ENCODE results near the gene LMO7.
A peak's percentile ranks its signal among the peaks of the same experiment; 100 is the strongest.
"Not testable (repeated sequence)": the region's sequence is repeated elsewhere in the genome, so short reads cannot be mapped to it uniquely, and the experiment has no call there.

LMO7 gene

DNA sequence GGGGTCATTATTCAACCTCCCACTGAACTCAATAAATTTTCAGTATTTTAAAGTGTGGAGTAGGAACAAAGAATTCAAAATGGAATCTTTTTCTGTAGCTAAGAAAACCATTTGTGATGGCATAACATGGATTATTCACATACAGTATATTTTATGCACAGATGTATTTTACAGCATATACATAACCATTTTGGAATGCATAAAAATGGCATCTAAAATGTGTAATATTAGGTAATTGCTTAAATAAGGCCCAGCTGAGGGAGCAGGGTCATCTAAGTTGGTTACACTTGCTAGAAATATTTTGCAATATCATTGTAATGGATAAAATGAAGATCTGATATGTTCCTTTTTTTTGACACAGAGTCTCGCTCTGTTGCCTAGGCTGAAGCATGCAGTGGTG lies 146.9 kb downstream of the LMO7 start:
- no peak for DNase-seq

DNA sequence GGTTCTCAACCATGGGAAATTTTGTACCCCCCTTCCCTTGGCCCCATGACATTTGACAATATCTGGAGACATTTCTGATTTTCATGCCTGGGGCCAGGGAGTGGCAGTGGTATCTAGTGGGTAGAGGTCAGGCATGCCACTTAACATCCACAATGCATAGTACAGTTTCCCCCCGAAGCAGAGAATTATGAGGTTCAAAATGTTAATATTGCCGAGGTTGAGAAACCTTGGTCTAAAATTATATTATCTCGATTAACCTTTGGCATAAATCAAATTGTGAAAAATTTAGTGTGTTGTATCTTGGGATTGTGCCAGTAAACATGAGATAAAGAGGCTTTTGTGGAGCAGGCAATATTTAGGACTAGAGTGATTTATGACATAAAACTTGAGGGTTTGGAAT lies 147.9 kb downstream of the LMO7 start:
- no peak for DNase-seq

DNA sequence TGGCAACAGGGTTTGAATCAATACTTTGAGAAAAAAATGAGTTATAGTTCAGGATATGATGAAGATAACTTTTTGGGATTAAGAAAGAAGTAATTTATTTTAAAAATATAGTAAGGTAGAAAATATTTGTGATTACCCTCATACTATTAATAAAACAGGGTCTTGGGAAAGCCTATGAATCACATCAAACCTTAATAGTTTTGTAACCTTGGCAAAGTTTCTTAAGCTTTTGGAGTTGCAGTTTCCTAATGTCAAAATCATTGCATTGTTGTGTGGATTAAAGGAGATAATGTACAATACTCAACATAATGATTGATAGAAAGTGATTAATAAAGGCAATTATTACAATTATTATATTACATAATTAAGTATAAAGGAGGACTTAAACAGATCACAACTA lies 149.0 kb downstream of the LMO7 start:
- no peak for DNase-seq

DNA sequence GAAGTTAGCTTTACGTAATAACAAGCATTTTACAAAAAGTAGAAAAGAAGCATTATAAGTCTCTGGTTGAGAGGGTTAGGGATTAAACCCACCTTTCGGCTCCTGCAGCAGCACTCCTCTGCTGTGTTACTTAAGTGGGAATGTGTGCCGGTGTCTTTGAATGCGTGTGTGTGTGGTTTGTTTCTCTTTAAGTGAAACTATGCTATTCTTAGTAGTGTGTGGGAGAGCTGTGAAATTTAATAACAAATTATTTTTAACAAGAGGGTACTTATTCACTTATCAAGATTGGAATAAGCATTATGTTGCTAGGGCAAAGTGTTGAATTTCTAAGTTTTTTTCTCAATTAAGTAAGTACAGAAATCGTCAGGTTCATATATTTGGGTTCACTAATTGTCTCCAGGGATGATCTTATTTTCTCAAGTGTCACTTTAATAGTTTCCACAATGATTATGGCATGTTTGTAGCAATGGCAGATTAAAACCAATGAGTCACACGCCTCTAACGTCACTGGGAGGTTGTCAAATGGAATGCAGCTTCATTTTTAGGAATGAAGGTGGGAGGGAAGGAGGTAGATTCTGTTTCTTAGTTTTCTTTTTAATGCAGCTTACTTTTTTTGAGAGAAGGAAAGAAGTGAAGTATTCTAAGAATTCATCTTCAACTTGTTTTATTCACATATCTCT lies 151.3 kb downstream of the LMO7 start:
- no peak for DNase-seq

DNA sequence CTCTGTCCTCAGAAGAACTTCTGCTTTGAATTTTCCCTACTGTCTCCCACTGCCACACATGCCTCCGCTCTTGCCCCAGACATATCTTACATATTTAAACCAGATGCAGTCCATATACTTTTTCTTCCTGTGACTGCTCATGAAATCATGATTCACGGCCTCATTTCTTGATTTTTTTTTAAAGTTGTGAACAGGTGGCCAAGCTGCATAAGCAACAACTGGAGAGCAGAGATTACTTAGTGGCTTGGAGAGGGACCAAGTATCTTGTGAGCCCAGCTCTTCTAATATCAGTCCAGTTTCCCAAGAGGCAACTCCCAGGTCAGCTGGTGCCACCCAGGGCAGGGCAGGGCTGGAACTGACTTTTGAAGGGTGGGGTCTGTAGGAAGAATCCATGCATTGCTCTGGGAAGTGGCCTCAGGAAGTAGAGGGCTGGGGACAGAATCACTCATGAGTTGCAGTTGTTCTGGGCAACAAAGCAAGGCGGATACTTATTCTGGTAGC lies 152.4 kb downstream of the LMO7 start:
- no peak for DNase-seq

DNA sequence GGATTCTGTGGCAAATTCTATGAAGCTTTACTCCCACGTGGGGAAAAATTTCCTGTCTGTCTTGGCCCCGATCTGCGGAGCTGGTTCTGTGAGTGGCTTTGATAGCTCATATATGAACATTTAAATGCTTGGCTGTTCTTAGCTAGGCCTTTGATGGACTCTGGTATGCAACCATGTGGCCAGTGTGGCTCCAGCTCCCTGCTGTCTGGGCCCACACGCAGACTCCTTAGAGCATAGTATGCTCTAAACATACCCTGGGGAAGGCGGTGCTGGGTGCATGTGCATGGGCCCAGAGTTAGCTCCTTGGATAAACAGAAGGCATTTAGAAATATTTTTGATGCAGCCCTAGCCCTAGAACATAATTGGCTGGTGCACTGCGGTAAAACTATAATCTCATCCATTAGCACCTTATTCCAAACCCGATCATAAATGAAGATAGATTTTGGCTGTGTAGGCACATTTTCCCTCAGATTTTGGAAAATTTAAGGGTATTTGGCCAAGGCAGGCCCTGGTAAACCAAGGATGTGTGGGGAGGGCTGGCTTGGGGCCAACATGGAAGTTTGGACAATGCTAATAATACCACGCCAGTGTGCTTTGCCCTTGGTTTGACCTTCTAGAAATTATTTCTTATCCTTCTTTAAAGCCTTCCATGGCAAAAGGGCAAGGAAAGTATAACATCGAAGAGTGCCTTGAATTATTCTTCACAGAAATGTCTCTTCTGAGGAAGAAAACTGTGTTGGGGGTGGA lies 153.5 kb downstream of the LMO7 start:
- DNase-seq, result no peak

DNA sequence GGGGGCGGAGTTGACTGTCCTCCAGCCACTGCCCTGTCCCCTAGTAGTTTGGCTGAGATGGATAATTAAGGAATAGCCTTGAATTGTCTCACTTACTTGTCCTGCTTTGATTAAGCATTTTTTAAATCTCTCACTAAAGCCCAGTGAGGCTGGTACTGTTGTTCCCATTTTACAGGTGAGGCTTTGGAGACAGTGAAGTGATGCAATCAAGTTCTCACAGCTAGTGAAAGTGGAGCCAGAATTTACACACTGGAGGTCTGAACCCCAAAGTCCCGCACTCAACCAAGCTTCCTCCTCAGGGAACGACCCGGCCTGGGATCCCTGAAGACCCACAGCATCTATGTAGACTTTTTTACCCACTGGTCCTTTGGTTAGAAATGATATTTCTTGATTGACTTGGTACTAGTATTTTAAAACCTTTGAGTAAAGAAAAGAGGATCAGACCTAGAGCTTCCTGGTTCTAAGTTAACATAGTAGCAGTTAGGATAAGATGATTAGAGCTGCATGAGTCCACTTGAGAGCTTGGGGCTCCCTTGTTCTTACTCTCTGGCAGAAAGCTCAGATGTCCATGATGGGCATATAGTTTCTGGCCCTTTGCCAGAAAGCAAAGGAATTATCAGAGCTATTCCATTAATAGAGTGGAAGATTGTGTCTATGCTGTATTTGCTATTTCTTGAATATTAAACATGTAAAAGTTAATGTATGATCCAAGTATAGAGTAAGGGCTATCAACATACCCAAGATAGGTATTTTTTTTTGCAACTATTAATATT lies 154.3 kb downstream of the LMO7 start:
- no peak for DNase-seq

DNA sequence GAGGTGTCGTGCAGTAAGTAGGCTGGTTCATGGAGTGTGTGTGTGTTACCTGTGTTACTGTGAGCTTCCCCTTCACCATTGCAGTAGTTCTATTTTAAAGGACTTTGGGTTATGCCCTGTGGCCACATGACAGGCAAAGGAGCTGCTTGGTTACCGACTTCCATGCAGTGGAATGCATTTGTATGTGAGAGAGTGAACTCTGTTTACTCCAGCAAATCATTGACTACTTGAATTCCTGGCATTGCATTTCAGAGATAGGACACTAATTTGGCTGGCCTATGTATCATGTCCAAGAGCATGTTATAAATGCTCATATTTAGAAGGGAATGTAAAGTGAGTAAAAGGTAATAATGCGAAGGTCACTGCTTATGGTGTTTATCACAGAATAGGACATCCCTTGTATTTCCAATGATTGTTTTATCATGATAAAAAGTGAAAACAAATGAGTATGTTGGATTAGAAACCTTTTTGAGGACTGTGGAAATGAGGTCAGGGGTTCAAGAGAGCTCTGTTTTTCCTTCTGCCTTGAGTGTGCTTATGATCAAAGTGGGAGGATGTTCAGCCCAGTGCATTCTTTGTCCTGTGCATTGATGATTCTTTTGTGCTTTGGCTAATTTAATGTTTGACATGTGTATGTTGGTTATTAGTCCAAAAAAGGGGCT lies 156.5 kb downstream of the LMO7 start:
- no peak for DNase-seq

DNA sequence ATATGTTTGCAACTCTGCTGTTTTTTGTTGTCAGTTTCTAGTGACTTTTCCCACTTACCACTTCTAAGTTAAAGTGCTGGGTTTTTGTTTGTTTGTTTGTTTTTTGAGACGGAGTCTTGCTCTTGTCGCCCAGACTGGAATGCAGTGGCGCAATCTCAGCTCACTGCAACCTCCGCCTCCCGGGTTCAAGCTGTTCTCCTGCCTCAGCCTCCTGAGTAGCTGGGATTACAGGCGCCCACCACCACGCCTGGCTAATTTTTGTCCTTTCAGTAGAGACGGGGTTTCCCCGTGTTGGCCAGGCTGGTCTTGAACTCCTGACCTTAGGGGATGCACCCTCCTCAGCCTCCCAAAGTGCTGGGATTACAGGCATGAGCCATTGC lies 157.0 kb downstream of the LMO7 start:
- not testable (repeated sequence) for DNase-seq

DNA sequence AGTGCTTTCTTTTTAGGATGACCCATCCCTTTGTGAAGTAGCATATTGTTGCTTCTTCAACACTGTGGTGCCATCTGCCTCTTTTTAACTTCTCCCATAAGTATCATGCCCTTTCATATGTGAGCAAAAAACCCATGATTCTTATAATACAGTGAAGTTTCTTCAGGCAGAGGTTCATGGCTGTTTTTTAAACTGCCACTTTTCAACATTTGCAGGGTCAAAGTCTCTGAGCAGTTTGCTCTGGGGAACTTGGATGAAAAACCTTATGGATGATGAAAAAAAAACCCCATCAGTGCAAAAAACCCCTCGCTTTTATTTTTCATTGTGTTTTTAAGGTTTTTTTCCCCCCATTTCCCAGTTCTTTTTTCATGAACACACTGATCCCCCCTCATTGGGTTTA lies 158.5 kb downstream of the LMO7 start:
- DNase-seq, result no peak

DNA sequence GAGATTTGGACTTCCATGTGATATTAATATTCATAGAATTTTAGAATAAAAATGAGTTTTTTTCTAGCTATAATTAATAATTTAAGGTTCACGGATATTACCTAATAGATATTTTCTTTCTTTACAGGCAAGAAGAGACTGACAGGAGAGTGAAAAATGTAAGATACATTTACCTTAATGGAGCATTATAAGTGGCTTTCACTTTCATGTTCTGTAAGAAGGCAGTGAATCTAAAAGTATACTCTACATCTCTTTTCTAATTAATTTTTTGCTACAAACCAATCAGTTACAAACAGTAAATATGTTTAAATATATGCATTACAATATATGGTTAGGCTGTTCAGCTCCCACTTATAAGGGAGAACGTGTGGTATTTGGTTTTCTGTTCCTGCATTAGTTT lies 159.1 kb downstream of the LMO7 start:
- DNase-seq, result no peak

DNA sequence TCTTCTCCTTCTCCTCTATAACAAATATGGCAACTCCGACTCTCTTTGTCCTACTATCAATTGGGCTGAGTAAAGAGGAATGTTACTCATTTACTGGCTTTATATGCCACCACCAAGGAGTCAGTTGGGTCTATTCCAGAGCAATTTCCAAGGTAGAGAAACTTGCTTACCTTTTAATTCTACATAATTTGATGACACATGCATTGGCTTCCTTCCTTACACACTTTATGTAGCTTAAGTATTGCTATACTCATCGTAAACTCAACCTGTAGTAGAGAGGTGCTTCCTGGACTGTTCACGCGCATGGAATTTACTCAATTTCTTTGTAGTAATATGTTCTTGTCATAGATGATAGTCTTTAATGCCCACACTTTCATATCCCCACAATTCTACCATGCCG lies 160.7 kb downstream of the LMO7 start:
- no peak for DNase-seq

DNA sequence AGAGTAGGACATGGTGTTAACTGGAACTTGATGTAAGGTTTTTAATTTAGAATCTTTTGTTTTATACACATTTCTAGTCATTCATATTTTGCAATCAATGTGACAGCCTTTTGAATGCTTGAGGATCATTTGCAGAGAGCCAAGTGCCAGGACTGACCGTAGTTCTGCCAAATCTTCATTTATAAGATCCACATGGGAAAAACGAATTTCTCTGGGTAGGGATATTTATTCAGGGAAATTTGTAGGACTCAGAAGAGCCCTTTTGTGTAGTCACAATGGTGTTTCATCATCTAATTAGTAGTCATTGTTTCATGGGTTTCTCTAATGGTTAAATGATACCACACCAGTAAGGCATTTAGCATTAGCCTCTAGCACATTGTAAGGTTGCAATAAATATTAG lies 161.1 kb downstream of the LMO7 start:
- DNase-seq, result no peak

DNA sequence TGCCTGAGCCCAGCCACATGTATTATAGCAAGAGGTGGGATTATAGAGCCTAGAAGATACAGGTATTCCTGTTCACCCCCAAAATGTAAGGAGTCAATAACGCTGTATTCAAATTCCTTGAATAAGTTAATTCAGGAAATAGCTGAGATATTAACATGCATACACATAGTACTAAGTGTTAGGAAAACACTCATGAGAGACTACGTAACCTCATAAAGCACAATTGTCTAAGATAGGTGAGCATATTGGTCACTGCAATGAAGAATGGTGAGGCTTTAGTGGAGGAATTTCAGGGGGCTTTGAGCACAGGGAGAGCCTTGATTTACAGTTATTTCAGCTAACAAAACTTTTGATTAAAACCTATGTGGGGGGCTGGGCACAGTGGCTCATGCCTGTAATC lies 161.6 kb downstream of the LMO7 start:
- DNase-seq, result no peak

DNA sequence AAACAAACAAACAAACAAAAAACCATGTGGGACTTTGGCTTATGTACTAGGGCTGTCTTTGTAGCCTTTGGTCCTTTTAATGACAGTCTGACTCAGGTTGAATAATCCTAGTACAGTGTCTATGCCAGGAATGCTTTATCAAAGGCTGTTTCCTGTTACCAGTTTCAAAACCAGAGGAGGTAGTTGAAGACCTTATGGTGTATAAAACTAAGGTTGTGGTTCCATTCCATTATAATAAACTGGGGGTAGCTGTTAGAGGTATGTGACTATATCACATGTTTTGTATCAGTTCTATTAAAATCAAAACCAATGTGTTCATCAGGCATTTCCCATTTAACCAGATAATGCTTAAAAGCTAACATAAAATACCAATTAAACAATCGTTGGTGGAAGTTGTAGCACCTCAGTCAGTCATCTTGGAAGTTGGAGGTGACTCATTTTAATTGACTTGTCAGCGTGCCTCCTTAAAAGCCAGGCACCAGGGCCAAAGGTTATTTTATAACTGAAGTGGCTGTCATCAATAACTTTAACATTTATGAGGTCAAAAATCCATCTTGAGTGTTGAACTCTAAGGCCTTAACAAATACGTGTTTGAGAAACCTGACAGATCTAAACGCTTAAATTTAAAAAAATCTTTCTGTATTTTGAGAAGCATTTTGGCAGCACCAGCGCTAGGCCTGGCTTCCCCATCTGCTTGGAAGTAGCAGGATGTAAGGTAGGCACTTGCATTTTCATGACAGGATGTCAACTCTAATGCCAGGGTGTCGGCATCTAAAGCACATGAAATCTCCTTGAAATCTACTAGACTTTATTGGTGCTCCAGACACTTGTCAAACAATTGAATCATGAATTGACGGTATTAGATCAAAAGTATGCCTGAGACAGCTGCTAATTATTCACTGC lies 162.5 kb downstream of the LMO7 start:
- DNase-seq, result no peak

DNA sequence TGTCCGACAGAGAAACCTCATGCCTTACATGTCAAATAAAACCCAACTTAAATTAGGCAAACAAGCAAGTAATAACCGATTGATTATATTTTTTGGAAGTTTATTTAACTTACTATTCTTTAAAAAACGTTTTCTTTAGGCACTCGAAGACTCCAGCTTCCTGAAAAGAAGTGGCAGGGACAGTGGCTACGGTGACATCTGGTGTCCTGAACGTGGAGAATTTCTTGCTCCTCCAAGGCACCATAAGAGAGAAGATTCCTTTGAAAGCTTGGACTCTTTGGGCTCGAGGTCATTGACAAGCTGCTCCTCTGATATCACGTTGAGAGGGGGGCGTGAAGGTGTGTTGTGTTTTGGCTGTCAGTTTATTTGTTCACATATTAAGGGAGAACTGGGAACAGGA lies 164.4 kb downstream of the LMO7 start:
- DNase-seq, result no peak

DNA sequence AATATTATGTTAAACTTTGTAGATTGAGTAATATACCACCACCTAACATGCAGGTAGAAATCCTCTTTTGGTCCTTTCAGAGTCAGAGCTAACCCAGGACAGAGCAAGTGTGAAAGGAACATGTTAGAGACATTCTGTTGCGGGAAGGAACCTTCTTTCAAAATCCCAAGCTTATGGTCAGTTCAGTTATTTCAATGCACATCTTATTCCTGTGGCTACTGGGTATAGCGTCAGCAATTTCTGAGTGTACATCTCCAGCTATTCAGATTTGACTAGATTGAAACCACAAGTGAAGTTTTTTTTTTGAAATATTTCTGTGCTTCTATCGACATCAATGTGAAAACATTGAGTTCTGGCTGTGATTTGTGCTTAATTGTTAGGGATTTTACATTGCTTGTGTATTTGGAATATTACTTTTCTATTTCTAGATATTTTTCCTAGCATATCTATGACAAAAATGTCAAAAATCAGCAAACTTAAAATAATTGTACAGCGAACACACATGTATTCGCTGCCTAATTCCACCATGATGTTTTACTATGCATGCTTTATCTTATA lies 165.3 kb downstream of the LMO7 start:
- no peak for DNase-seq

DNA sequence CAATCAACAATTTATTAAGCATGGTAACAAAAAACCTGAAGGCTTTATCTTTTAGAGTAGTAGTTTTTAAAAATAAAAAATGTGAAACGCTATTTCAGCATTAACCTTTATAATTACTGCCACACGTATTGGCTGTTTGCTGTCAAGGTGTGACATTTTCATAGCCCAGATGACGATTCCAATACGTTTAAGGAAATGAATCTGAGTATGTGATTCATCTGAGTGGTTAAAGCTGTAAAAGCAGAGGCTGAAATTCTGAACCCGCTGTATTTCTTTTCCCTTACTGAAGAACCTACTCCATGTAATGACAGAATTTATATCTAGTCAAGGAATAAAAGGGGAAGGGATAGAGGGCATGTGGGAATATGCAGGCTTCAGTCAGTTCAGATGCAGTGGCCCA lies 166.0 kb downstream of the LMO7 start:
- DNase-seq, result no peak

DNA sequence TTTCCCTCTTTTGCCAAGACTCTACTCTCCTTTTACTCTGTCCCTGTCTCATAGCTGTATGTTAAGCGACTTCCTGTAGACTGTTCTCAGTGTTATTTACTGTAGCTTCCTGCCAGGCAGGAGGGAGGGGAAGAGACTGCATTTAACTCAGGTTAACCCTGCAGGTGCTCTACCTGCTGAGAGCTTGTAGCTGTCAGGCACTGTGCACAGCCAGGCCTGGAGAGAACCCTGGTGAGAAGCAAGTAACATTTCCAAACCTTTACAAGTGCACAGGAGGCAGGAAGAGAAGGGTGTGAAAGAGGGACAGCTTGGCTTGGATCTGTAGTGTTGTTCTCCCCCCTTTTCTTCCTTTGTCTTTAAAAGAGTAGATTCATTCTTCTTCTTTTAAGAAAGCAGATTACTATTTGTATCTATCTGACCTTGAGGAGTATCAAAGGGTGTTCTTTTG lies 167.1 kb downstream of the LMO7 start:
- peak; percentile 1 for DNase-seq

DNA sequence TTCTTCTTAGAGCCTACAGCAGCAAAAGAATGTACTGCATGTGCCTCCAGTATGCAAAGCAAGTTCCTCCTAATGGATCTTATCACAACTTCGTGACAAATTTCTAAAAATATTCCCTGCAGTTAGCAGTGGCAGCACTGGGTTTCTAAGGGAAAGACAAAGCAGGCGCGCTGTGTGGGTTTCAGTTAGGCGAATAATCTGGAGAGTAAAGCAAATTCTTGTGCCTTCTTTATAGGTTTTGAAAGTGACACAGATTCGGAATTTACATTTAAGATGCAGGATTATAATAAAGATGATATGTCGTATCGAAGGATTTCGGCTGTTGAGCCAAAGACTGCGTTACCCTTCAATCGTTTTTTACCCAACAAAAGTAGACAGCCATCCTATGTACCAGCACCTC lies 167.9 kb downstream of the LMO7 start:
- no peak for DNase-seq

DNA sequence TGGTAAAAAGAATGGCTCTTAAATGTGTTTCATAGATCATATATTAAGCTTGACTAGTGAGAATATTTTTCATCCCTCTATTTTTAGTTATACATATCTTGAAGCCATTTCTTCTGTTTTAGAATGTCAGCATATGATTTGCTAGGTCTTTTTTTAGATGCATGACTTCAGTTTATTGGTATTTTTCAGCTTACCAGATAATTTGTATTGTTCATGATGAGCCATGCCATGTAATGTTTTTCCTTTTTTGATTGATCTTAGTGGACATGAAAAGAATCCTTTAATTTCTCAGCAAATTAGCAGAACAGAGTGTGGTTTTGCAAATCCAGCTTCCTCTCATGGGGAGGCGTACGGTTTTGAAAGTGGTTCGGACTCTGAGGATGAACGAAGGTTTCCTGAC lies 168.5 kb downstream of the LMO7 start:
- DNase-seq, result no peak

DNA sequence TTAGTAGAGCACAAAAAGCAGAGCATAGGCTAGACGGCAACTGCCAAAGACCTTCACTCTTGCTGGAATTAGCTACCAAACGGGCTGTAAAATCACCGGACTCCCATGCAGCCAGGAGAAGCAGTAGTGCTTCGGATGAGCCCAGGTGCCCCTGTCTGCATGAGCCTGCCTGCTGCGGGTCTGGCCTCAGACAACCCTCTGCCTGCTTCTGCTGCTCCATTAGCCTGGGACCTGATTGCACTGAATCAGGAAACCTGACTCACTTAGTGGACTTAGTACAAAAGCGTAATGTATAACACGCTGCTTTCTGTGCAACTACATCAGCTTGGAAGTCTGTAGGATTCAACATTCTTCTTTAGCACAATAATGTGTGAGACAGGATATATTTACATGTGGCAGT lies 170.0 kb downstream of the LMO7 start:
- DNase-seq, result no peak

All from activated CD4-positive, alpha-beta T cell treated with anti-CD3 and anti-CD28 coated beads, Interleukin-2, amount 50 U/mL, for 1 hour (primary cell).